T-helper 17 cell (primary cell): ENCODE data around the gene PIGBOS1. TPM values are rescaled to one million over a fixed set of nuclear protein-coding genes. Genes with fewer than 3 reads are reported as not detected.
A peak's percentile ranks its signal among the peaks of the same experiment; 100 is the strongest.

Experiments used
- ATAC-seq: fragments of 150-1000 bp; cut with Tn5 transposase; 2 replicates; pipeline ENCODE4 v1.10.0; 2021; ENCODE audit warnings: mild to moderate bottlenecking, moderate library complexity
- DNase-seq, 3 donors: peaks; one replicate each; pipeline versions ENCODE4 v3.0.0 to v3.0.0-alpha.2; 2020 to 2021
- H3K9me3 ChIP-seq: one replicate; pipeline ENCODE4 v1.7.0; 2013; ENCODE audit warnings: low read length, mild to moderate bottlenecking; ENCODE audit not compliant: control insufficient read depth, poor library complexity, severe bottlenecking
- H3K27ac Mint-ChIP-seq: one replicate; pipeline ENCODE4 v1.8.0; 2022; ENCODE audit warnings: mild to moderate bottlenecking, moderate library complexity, mixed read lengths
- H3K27me3 Mint-ChIP-seq: one replicate; pipeline ENCODE4 v1.8.0; 2022; ENCODE audit warnings: mixed read lengths
- H3K36me3 Mint-ChIP-seq: one replicate; pipeline ENCODE4 v1.8.0; 2022; ENCODE audit warnings: low read depth, mixed read lengths
- H3K4me1 Mint-ChIP-seq: one replicate; pipeline ENCODE4 v1.8.0; 2022; ENCODE audit warnings: mild to moderate bottlenecking, mixed read lengths
- H3K4me3 Mint-ChIP-seq: one replicate; pipeline ENCODE4 v1.8.0; 2022; ENCODE audit warnings: mild to moderate bottlenecking, moderate library complexity, mixed read lengths
- total RNA-seq, 4 donors: library from RNA in 2 of 4; stranded (reverse) in 2 of 4; gene quantifications; one replicate each; pipeline ENCODE4 v1.2.3 and lab custom pipeline; 2022 to 2026

PIGBOS1 gene
- total RNA-seq (1 to 10 TPM; 6.1 to 9.0 TPM), total RNA-seq (lab: John Stamatoyannopoulos, UW) (4.2 to 7.3 reads per million in 2 donors)

- Mint-ChIP-seq H3K27ac (peak within 1 kb of the TSS; percentile 99), H3K36me3 (peaks cover 10% of the 10 kb centered on the region), H3K4me3 (peak within 1 kb of the TSS; percentile 97), H3K27me3 (no peaks in the 10 kb centered on the region), H3K4me1 (peaks cover 50% of the 10 kb centered on the region)
- H3K9me3 ChIP-seq = no peaks in the 10 kb centered on the region
- DNase-seq (peak; percentile 58 to 62 (median 61)), ATAC-seq (peak; percentile 92)
These were observed at the start of gene PIGBOS1, which contains the start of gene PIGB for GRCh38 chr15:55318588-55319494. Gene PIGBOS1, minus strand, starts transcription at chr15:55319123. Its CDS starts 1,331 bp downstream, at chr15:55317792. Gene PIGB, plus strand, starts transcription at chr15:55319222. Its CDS starts 29 bp downstream, at chr15:55319251.

DNA sequence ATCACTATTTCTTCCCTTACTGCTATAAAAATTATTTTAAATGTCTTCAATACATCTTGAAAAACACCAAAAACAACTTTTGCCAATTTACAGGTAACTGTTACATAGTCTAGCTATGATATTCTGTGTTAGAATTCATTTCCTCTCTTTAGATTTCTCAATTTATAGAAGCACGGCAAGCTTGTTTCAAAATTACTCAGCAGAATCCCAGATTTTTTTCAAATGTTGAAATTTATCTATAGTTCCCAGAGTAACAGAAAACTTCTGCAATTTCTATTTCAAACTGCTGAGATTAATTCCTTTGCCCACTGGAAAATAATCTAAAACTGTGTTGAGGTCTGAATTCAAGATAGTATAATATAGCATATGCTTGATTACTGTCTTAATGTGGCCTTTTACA, 48.1 kb upstream of the PIGBOS1 start:
- no peaks in the 10 kb centered on the region for H3K9me3 ChIP-seq
- DNase-seq = no peak
- Mint-ChIP-seq H3K4me1 (peaks cover 3% of the 10 kb centered on the region), H3K4me3 (no peak overlapping the region), H3K36me3 (peaks cover 2% of the 10 kb centered on the region), H3K27me3 (no peaks in the 10 kb centered on the region), H3K27ac (no peak overlapping the region)
- no peak for ATAC-seq

GRCh38 chr15:55362641-55363040, 43.7 kb upstream of the PIGBOS1 start:
- H3K9me3 ChIP-seq = no peaks in the 10 kb centered on the region
- no peak overlapping the region for H3K27ac Mint-ChIP-seq
- H3K4me1 Mint-ChIP-seq = peaks cover 7% of the 10 kb centered on the region
- peaks cover 7% of the 10 kb centered on the region for H3K36me3 Mint-ChIP-seq
- DNase-seq (no peak), ATAC-seq (no peak)
- H3K27me3 Mint-ChIP-seq = no peaks in the 10 kb centered on the region
- no peak overlapping the region for H3K4me3 Mint-ChIP-seq

DNA sequence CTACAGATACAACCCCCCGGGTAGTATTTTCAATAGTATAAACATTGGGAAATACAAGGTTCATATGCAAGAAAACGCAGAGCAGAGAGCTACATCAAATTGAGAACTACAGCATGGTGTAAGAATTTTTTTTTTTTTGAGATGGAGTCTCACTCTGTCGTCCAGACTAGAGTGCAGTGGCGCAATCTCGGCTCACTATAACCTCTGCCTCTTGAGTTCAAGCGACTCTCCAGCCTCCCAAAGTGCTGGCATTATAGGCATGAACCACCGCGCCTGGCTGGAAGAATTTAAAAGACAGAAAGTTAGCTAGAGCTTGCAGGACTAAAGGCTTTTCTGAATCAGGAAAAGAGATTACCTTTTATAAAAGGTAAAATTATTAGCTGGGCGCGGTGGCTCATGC, 42.1 kb upstream of the PIGBOS1 start:
- Mint-ChIP-seq H3K27me3 (no peaks in the 10 kb centered on the region), H3K4me3 (no peak overlapping the region), H3K27ac (peak overlapping the region; percentile 56), H3K4me1 (peaks cover 13% of the 10 kb centered on the region), H3K36me3 (peaks cover 15% of the 10 kb centered on the region)
- no peak for ATAC-seq
- no peaks in the 10 kb centered on the region for H3K9me3 ChIP-seq
- DNase-seq = no peak

DNA sequence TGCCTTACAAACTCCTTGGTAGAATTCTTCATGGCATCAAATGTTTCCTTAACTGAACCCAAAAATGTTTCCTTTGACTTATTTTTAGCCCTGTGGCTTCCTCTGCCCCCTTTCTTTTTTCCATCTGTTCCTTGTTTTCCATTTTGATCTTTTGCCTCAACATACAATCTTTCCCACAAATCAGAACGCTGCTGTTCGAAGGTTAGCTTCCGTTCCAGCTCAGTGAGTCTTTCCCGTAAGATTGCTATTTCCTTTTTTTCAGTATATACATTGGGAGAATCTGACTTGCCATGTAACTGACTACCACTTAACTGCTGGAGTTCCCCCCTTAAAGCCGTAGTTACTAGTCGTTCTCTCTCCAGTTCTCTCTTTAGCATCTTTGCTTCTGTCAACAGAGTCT, 41.3 kb upstream of the PIGBOS1 start:
- H3K9me3 ChIP-seq = no peaks in the 10 kb centered on the region
- Mint-ChIP-seq H3K27ac (peak overlapping the region; percentile 56), H3K4me1 (peaks cover 13% of the 10 kb centered on the region), H3K36me3 (peaks cover 15% of the 10 kb centered on the region), H3K27me3 (no peaks in the 10 kb centered on the region), H3K4me3 (no peak overlapping the region)
- DNase-seq (no peak), ATAC-seq (no peak)

DNA sequence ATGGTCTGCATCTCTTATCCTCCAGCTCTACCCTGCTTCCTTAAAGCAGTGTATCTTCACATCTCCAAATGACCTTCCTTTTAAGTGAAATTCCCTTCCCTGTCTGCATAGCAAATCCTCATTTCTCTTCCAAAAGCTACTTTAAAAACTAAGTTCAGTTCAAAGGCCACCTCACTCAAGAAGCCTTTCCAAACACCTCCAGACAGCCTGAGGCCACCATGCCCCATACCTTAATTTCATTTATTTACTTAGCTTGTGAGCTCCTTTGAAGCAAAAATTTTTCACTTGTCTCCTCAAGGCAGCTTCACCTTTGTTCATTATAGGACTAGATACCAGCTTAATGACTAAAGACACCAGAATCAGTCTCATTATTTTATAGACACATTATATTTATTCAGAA, 39.5 kb upstream of the PIGBOS1 start:
- H3K4me1 Mint-ChIP-seq = peaks cover 13% of the 10 kb centered on the region
- H3K4me3 Mint-ChIP-seq = no peak overlapping the region
- no peaks in the 10 kb centered on the region for H3K27me3 Mint-ChIP-seq
- peaks cover 15% of the 10 kb centered on the region for H3K36me3 Mint-ChIP-seq
- ATAC-seq = no peak
- no peaks in the 10 kb centered on the region for H3K9me3 ChIP-seq
- DNase-seq = no peak
- peak overlapping the region; percentile 56 for H3K27ac Mint-ChIP-seq

DNA sequence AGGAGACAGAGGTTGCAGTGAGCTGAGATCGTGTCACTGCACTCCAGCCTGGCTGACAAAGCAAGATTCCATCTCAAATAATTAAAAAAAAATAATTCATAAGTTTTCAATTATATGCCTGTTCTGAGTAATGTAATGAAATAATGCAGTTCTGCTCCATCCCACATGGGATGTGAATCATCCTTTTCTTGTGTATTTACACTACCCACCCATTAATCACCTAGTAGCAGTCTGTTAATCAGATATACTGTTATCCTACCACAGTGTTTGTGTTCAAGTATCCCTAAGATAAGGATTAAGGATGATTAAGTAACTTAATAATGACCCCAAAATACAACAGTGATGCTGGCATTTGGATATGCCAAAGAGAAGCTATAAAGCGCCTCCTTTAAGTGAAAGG, 38.9 kb upstream of the PIGBOS1 start:
- H3K4me3 Mint-ChIP-seq = no peak overlapping the region
- ATAC-seq (no peak), DNase-seq (no peak)
- peaks cover 15% of the 10 kb centered on the region for H3K36me3 Mint-ChIP-seq
- H3K9me3 ChIP-seq = no peaks in the 10 kb centered on the region
- H3K4me1 Mint-ChIP-seq = peaks cover 13% of the 10 kb centered on the region
- no peaks in the 10 kb centered on the region for H3K27me3 Mint-ChIP-seq
- no peak overlapping the region for H3K27ac Mint-ChIP-seq

GRCh38 chr15:55356985-55357585, 38.2 kb upstream of the PIGBOS1 start:
- Mint-ChIP-seq H3K4me3 (peak overlapping the region; percentile 4), H3K4me1 (peaks cover 13% of the 10 kb centered on the region), H3K36me3 (peaks cover 15% of the 10 kb centered on the region), H3K27ac (no peak overlapping the region), H3K27me3 (no peaks in the 10 kb centered on the region)
- DNase-seq (no peak), ATAC-seq (no peak)
- no peaks in the 10 kb centered on the region for H3K9me3 ChIP-seq

- H3K9me3 ChIP-seq = no peaks in the 10 kb centered on the region
- no peak overlapping the region for H3K27ac Mint-ChIP-seq
- peaks cover 7% of the 10 kb centered on the region for H3K4me1 Mint-ChIP-seq
- ATAC-seq (no peak), DNase-seq (no peak)
- H3K27me3 Mint-ChIP-seq = no peaks in the 10 kb centered on the region
- peaks cover 8% of the 10 kb centered on the region for H3K36me3 Mint-ChIP-seq
- no peak overlapping the region for H3K4me3 Mint-ChIP-seq
These were observed 34.1 kb upstream of the PIGBOS1 start for GRCh38 chr15:55353025-55353424.

- no peaks in the 10 kb centered on the region for H3K27me3 Mint-ChIP-seq
- no peaks in the 10 kb centered on the region for H3K4me1 Mint-ChIP-seq
- H3K4me3 Mint-ChIP-seq = no peak overlapping the region
- no peaks in the 10 kb centered on the region for H3K9me3 ChIP-seq
- peaks cover 5% of the 10 kb centered on the region for H3K36me3 Mint-ChIP-seq
- DNase-seq (no peak), ATAC-seq (no peak)
- H3K27ac Mint-ChIP-seq = no peak overlapping the region
These were observed 30.4 kb upstream of the PIGBOS1 start for GRCh38 chr15:55349282-55349681.

- DNase-seq = no peak
- ATAC-seq = no peak
- H3K36me3 Mint-ChIP-seq = peaks cover 5% of the 10 kb centered on the region
- H3K4me3 Mint-ChIP-seq = no peak overlapping the region
- no peaks in the 10 kb centered on the region for H3K4me1 Mint-ChIP-seq
- H3K27me3 Mint-ChIP-seq = no peaks in the 10 kb centered on the region
- no peaks in the 10 kb centered on the region for H3K9me3 ChIP-seq
- H3K27ac Mint-ChIP-seq = peak overlapping the region; percentile 41
These were observed 29.4 kb upstream of the PIGBOS1 start for GRCh38 chr15:55348281-55348778.

GRCh38 chr15:55344206-55344605, 25.3 kb upstream of the PIGBOS1 start:
- DNase-seq = no peak
- Mint-ChIP-seq H3K4me3 (no peak overlapping the region), H3K36me3 (peaks cover 5% of the 10 kb centered on the region), H3K4me1 (no peaks in the 10 kb centered on the region), H3K27me3 (no peaks in the 10 kb centered on the region), H3K27ac (peak overlapping the region; percentile 16)
- ATAC-seq = no peak
- H3K9me3 ChIP-seq = no peaks in the 10 kb centered on the region

GRCh38 chr15:55343168-55343567, 24.2 kb upstream of the PIGBOS1 start:
- no peaks in the 10 kb centered on the region for H3K27me3 Mint-ChIP-seq
- DNase-seq = no peak
- H3K4me1 Mint-ChIP-seq = no peaks in the 10 kb centered on the region
- no peak for ATAC-seq
- no peaks in the 10 kb centered on the region for H3K9me3 ChIP-seq
- H3K36me3 Mint-ChIP-seq = peaks cover 5% of the 10 kb centered on the region
- no peak overlapping the region for H3K4me3 Mint-ChIP-seq
- no peak overlapping the region for H3K27ac Mint-ChIP-seq
